ENCODE results near the gene METTL24. TPM values are rescaled to one million over a fixed set of nuclear protein-coding genes. Genes with fewer than 3 reads are reported as not detected.

The METTL24 gene
- total and polyA plus RNA-seq, 10 of the 15 experiments (the other 5 are each of a cell fraction or from before 2014, with no cell fraction given): 0.20 TPM; not detected in 9

- intact Hi-C loops (cut with micrococcal nuclease; ENCODE audit: unreplicated experiment): no loop called here
- ChIA-PET RAD21 (ENCODE audit: unreplicated experiment) (no interaction called here), SMC1A (ENCODE audit: uncharacterized antibody, unreplicated experiment) (no interaction called here), CTCF (no interaction called here), POLR2A (no interaction called here)
- Histone ChIP-seq H3K27ac (ENCODE audit: control insufficient read depth, insufficient read depth) (no peak overlapping the region), H3K4me2 (ENCODE audit: control insufficient read depth, insufficient read depth) (no peak overlapping the region), H3K27me3 (replicated peaks in 1 of 2; ENCODE audit: control insufficient read depth in 2 of 2, insufficient read depth in 2 of 2, low read length in 1 of 2) (no peaks in the 10 kb centered on the region), H3K4me3 (no peak overlapping the region), H2AFZ (ENCODE audit: control insufficient read depth, low read depth, low read length) (no peak overlapping the region), H3K79me2 (ENCODE audit: control insufficient read depth, insufficient read depth, low read length) (no peaks in the 10 kb centered on the region), H3K9me3 (replicated peaks; ENCODE audit: control insufficient read depth, insufficient read depth, low read length) (no peaks in the 10 kb centered on the region), H3K9ac (ENCODE audit: control insufficient read depth, insufficient read depth, low read length) (no peak overlapping the region), H4K20me1 (ENCODE audit: control insufficient read depth, insufficient read depth) (no peaks in the 10 kb centered on the region), H3K36me3 (ENCODE audit: control insufficient read depth in 2 of 2, insufficient read depth in 2 of 2, low read length in 1 of 2) (no peaks in the 10 kb centered on the region), H3K4me1 (ENCODE audit: control insufficient read depth, insufficient read depth, low read length) (no peaks in the 10 kb centered on the region)
- ATAC-seq (no peak), FAIRE-seq (no peak), DNase-seq (ENCODE audit: low read depth, low spot score) (no peak)
- in situ Hi-C loops (cut with MboI): no loop called here
- BruUV-seq (replicated peaks): no TSS peak
- 0% methylated on average over 4 of the region's 4 CpGs for WGBS (ENCODE audit: insufficient coverage, insufficient replicate concordance, low lambda C conversion rate, missing lambda C conversion rate)
- no peak for TF ChIP-seq ZBTB11 (CRISPR knock-in tag; IDR thresholded peaks at IDR 0.05)
- TF ChIP-seq MYC (IDR thresholded peaks at IDR 0.05; ENCODE audit: insufficient read depth, insufficient read length, insufficient replicate concordance, low read length, severe bottlenecking): no peak
- TF ChIP-seq ZZZ3 (IDR thresholded peaks at IDR 0.05; ENCODE audit: control insufficient read depth, insufficient read length, low read depth): no peak
- no peak for TF ChIP-seq FOXK2 (IDR thresholded peaks at IDR 0.05)
- no peak for TF ChIP-seq TCF7 (IDR thresholded peaks at IDR 0.05; ENCODE audit: borderline replicate concordance)
- no peak for TF ChIP-seq SMC3 (IDR thresholded peaks at IDR 0.05; ENCODE audit: borderline replicate concordance, low read length)
- TF ChIP-seq MYB (IDR thresholded peaks at IDR 0.05; ENCODE audit: borderline replicate concordance, low read depth, low read length): no peak
- no peak for TF ChIP-seq SREBF2 (IDR thresholded peaks at IDR 0.05; ENCODE audit: low read length)
- no peak for TF ChIP-seq EP300 (IDR thresholded peaks at IDR 0.05; ENCODE audit: borderline replicate concordance in 1 of 2, control insufficient read depth in 1 of 2, low read depth in 2 of 2, low read length in 2 of 2)
- no peak for TF ChIP-seq ZNF384 (IDR thresholded peaks at IDR 0.05; ENCODE audit: borderline replicate concordance, low read depth, low read length)
- TF ChIP-seq NBN (IDR thresholded peaks at IDR 0.05): no peak
Observed at GRCh38 chr6:110345025-110345424, 13.1 kb downstream of the METTL24 start.

Measured in GM12878 (cell line).